ENCODE measurements around the gene SHCBP1L.

The SHCBP1L gene

DNA sequence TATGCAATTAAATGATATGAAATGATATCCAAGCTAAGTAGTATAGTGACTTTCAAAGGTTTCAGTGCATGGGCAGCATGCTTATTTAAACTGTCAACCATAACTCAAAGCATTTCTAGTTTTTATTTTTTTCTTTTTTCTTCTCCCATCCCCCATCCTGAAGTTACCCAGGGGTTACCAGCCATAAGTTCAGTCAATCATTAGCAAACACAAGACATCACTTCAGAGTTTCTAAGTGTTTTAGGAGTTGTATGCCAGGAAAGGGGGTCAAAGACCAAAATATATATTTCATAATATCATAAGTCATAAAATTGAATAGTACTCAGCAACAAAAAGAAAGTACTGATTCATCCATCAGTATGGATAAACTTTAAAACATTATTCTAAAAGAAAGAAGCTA, 85.1 kb downstream of the SHCBP1L start:
- TF ChIP-seq POLR2A (IDR thresholded peaks at IDR 0.05; ENCODE audit: extremely low read depth, insufficient read length) (no peak), CTCF (IDR thresholded peaks at IDR 0.05; ENCODE audit: low read depth, low read length) (no peak), MYC (IDR thresholded peaks at IDR 0.05; ENCODE audit: low read depth, low read length) (no peak)
- TF ChIP-seq, protein P1, sequence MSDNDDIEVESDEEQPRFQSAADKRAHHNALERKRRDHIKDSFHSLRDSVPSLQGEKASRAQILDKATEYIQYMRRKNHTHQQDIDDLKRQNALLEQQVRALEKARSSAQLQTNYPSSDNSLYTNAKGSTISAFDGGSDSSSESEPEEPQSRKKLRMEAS (IDR thresholded peaks at IDR 0.05; ENCODE audit: low read depth, low read length): no peak
- DNase-seq (ENCODE audit: low read depth): no peak

GRCh38 chr1:182863940-182864339, 89.0 kb downstream of the SHCBP1L start:
- DNase-seq (ENCODE audit: low read depth): no peak
- H3K4me3 ChIP-seq (ENCODE audit: low read depth, low read length): no peak overlapping the region
- TF ChIP-seq CTCF (IDR thresholded peaks at IDR 0.05; ENCODE audit: low read depth, low read length) (no peak), POLR2A (IDR thresholded peaks at IDR 0.05; ENCODE audit: extremely low read depth, insufficient read length) (no peak), MYC (IDR thresholded peaks at IDR 0.05; ENCODE audit: low read depth, low read length) (no peak)
- TF ChIP-seq, protein P1 (IDR thresholded peaks at IDR 0.05; ENCODE audit: low read depth, low read length): no peak

More for the DNA sequence above, 85.1 kb downstream of the SHCBP1L start:
- H3K4me3 ChIP-seq (ENCODE audit: low read depth, low read length): no peak overlapping the region

DNA sequence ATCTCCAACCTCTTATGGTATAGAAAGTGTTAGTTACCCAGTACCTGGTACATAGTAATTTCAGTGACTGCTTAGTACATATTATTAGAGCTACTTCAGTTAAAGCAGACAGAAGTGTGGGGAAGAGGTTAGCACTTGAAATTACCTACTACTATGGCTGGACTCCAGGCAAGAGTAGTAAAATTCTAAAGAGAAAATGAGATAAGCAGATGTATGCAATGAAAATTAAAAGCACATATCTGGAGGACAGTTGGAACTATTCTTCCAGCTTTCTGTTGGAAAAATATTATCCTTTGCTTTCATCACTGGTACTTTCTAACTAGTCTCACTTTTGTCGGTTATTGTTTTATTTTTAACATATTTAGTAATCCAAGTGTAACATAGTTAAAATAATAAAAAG, 90.1 kb downstream of the SHCBP1L start:
- no peak for TF ChIP-seq POLR2A (IDR thresholded peaks at IDR 0.05; ENCODE audit: extremely low read depth, insufficient read length)
- TF ChIP-seq, protein P1 (IDR thresholded peaks at IDR 0.05; ENCODE audit: low read depth, low read length): no peak
- TF ChIP-seq MYC (IDR thresholded peaks at IDR 0.05; ENCODE audit: low read depth, low read length): no peak
- no peak for TF ChIP-seq CTCF (IDR thresholded peaks at IDR 0.05; ENCODE audit: low read depth, low read length)

DNA sequence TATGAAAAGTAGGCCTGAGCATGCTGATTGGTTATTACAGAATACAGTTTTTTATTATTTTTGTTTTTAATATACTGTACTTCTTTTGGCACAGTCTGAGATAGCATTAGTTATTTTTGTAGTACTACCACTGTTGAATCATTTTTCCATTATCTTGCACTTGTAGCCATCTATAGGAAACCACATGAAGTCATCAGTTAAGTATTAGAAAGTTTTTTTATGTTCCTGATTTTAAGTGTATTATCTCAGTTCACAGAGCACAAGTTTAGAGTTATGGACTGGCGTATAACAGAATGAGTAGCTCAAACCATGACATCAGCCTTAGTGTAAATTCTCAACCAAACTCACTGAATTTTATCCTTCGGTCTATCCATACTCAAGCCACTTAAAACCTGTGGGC, 91.0 kb downstream of the SHCBP1L start:
- TF ChIP-seq CTCF (IDR thresholded peaks at IDR 0.05; ENCODE audit: low read depth, low read length) (no peak), MYC (IDR thresholded peaks at IDR 0.05; ENCODE audit: low read depth, low read length) (no peak), POLR2A (IDR thresholded peaks at IDR 0.05; ENCODE audit: extremely low read depth, insufficient read length) (no peak)
- TF ChIP-seq, protein P1 (IDR thresholded peaks at IDR 0.05; ENCODE audit: low read depth, low read length): no peak
- DNase-seq (ENCODE audit: low read depth): no peak
- H3K4me3 ChIP-seq (ENCODE audit: low read depth, low read length): no peak overlapping the region

More for the DNA sequence above, 90.1 kb downstream of the SHCBP1L start:
- no peak for DNase-seq (ENCODE audit: low read depth)
- no peak overlapping the region for H3K4me3 ChIP-seq (ENCODE audit: low read depth, low read length)

- no peak for DNase-seq (ENCODE audit: low read depth)
- TF ChIP-seq CTCF (IDR thresholded peaks at IDR 0.05; ENCODE audit: low read depth, low read length) (no peak), POLR2A (IDR thresholded peaks at IDR 0.05; ENCODE audit: extremely low read depth, insufficient read length) (no peak), MYC (IDR thresholded peaks at IDR 0.05; ENCODE audit: low read depth, low read length) (no peak)
- TF ChIP-seq, protein P1 (IDR thresholded peaks at IDR 0.05; ENCODE audit: low read depth, low read length): no peak
These were observed 92.3 kb downstream of the SHCBP1L start for GRCh38 chr1:182860658-182861057.

More at GRCh38 chr1:182860658-182861057, 92.3 kb downstream of the SHCBP1L start:
- H3K4me3 ChIP-seq (ENCODE audit: low read depth, low read length): no peak overlapping the region

Data from NB4 (cell line).